Keratinocyte (primary cell): ENCODE results near the gene CNTRL.

Source experiments
- EZH2 ChIP-seq: IDR thresholded peaks from one replicate; pipeline ENCODE4 v1.6.1; 2012; ENCODE audit warnings: inconsistent platforms, mild to moderate bottlenecking, low read length, moderate library complexity
- TF ChIP-seq, protein P1 (sequence below), 3 experiments: IDR thresholded peaks in 1 of 3; conservative IDR thresholded peaks in 1 of 3; optimal IDR thresholded peaks in 1 of 3; 2 replicates in 2 of 3; 3 replicates in 1 of 3; pipeline versions ENCODE3 to v1.5.1; 2011; ENCODE audit warnings: low read length in 3 of 3, mild to moderate bottlenecking in 3 of 3, moderate library complexity in 2 of 3, control low read depth in 1 of 3, inconsistent platforms in 1 of 3; ENCODE audit not compliant: insufficient read depth in 2 of 3; ENCODE audit errors: extremely low read depth in 1 of 3

DNA sequence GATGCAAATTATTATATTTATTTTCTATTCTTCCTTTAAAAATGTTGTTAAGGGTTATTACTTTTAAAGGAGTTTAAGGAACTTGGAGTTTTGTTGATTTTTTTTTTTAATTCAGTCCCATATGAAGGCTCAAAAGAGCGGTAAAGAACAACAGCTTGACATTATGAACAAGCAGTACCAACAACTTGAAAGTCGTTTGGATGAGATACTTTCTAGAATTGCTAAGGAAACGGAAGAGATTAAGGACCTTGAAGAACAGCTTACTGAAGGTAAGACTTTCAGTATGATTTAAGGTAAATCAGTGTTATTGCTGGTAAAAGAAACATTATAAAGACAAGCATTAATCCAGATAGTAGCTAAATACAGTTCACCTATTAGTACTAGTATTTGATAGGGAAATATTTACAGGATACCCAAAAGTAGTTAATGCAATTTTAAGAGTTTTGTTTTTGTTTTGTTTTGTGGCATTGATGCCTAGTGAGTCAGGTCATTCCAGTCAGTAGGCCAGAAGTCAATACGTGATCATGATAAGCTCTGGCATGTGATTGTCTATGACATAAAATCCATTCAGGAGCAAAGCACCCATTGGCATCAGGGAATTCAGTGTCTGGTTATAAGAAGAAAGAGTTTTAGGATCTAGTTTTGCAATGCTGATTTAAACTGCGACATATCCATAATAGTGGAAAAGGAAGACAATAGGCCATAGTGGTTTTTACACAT lies 49.2 kb downstream of the CNTRL start:
- TF ChIP-seq, protein P1, sequence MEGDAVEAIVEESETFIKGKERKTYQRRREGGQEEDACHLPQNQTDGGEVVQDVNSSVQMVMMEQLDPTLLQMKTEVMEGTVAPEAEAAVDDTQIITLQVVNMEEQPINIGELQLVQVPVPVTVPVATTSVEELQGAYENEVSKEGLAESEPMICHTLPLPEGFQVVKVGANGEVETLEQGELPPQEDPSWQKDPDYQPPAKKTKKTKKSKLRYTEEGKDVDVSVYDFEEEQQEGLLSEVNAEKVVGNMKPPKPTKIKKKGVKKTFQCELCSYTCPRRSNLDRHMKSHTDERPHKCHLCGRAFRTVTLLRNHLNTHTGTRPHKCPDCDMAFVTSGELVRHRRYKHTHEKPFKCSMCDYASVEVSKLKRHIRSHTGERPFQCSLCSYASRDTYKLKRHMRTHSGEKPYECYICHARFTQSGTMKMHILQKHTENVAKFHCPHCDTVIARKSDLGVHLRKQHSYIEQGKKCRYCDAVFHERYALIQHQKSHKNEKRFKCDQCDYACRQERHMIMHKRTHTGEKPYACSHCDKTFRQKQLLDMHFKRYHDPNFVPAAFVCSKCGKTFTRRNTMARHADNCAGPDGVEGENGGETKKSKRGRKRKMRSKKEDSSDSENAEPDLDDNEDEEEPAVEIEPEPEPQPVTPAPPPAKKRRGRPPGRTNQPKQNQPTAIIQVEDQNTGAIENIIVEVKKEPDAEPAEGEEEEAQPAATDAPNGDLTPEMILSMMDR (optimal IDR thresholded peaks at IDR 0.05 in 1 of 3, IDR thresholded peaks at IDR 0.05 in 1 of 3, conservative IDR thresholded peaks at IDR 0.05 in 1 of 3; ENCODE audit: extremely low read depth in 1 of 3, insufficient read depth in 2 of 3, low read length in 3 of 3), result no peak
- TF ChIP-seq EZH2, result no peak
